ENCODE measurements around the gene PTPRN2.

Gene PTPRN2

DNA sequence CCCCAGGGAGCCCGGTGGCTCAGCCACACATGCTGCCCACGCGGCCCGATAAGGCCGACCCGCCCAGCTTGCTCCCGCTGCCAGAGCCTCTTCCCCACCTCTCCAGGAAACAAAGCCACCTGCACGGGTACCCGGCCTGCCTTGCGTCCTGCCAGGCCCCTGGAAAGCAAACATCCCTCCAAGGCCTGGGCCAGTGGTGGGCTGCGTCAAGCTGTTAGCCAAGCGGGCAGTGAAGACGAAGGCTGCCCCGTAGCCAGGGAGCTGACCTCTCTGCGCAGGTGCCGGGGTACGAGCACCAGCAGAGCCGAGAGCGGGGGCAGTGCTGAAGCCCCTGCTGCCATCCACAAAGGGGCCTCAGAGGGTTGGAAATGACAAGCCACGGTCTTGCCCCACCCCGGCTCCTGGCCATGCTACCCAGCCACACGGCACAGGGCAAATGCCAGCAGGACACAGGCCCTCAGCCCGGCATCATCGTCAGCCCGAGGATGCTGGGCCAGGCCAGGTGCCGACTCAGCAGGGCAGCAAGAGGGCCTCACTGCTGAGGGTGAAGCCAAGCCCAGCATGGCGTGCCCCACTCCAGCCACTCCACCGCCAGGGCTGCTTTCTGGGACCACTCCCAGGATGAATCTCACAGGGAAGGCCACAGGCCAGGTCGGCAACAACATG is 140.0 kb downstream of the PTPRN2 start:
- in situ Hi-C loops (cut with HindIII; ENCODE audit: low sequenced_read_pairs) = no loop called here

DNA sequence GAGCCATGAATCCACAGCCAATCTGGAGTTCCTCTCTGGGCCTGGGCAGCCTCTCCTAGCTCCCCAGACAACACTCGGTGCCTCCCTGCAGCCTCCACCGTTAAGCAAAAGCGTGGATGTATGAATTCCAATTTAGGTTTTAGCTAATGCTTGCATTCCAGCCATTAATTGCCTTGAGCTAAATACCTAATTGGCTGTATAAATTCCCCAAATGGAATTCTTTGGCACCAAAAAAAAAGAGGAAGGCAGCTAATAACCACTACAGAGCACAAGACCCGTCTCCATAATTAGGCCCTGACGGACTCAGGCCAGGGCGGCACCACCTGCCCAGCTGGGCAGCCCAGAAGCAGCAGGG is 140.5 kb downstream of the PTPRN2 start:
- in situ Hi-C loops (cut with HindIII; ENCODE audit: low sequenced_read_pairs) = no loop called here

DNA sequence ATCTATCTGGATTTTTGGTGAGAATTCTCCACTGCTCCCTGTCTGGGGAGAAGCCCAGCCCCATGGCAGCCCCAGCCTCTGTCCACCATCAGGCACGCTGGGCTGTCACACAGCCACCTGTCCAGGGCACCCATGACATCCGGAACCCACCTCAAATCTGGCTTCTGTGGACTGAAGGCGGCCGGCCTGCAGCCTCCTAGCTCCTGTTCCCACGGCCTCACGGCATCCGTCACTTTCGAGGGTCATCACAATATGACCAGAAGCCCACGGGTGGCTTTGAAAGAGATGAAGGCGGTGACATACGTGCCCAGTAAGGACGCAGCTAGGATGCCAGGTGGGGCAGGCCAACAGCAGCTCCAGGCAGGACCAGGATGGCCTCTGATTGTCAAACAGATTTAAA is 140.9 kb downstream of the PTPRN2 start:
- in situ Hi-C loops (cut with HindIII; ENCODE audit: low sequenced_read_pairs) = no loop called here

DNA sequence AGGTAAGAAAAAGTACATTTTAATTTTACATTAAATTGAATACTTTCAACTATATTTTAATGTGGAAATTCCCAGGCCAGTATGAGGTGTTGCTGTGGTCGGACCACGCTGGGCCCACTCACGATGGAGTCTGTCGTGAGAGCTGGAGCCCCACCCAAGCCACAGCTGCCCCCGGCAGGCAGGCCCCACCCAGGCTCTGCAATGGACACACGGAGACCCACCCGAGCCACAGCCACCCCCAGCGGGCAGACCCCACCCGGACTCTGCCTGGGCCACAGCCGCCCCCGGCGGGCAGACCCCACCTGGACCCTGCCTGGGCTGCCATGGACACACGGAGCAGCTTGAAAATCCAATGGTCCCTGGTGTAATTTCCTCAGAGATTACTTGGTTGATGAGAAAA is 141.3 kb downstream of the PTPRN2 start:
- in situ Hi-C loops (cut with HindIII; ENCODE audit: low sequenced_read_pairs) = no loop called here

DNA sequence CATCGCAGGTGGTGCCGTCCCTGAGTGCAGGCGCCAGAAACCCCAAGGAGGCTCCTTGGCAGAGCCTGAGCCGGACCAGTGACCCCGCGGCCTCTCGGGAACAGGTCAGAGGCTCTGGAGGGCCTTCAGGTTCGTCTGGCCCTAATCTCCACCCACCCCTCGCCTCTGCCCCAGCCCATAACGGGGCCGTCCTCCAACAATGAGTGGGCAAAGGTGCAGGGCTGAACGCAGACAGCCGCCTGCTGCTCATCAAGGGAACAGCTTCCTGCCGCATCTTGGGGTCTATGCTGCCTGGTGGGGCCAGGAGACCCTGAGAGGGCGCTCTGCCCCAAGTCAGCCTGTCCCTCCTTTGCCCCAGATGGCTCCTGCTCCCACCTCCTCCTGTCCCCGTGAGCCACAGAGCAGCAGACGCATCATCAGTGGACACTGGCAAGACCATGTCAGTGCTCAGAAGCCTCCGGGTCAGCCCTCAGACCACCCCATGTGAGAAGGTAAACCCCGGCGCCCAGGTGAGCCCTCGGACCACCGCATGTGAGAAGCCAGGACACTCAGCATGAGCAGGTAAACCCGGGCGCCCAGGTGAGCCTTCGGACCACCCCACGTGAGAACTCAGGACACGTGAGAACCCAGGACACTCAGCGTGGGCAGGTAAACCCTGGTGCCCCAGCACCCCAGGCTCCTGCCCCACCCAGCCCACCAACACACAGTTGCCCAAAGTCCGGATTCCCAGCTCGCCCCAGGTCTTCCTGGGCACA is 142.0 kb downstream of the PTPRN2 start:
- in situ Hi-C loops (cut with HindIII; ENCODE audit: low sequenced_read_pairs) = no loop called here

DNA sequence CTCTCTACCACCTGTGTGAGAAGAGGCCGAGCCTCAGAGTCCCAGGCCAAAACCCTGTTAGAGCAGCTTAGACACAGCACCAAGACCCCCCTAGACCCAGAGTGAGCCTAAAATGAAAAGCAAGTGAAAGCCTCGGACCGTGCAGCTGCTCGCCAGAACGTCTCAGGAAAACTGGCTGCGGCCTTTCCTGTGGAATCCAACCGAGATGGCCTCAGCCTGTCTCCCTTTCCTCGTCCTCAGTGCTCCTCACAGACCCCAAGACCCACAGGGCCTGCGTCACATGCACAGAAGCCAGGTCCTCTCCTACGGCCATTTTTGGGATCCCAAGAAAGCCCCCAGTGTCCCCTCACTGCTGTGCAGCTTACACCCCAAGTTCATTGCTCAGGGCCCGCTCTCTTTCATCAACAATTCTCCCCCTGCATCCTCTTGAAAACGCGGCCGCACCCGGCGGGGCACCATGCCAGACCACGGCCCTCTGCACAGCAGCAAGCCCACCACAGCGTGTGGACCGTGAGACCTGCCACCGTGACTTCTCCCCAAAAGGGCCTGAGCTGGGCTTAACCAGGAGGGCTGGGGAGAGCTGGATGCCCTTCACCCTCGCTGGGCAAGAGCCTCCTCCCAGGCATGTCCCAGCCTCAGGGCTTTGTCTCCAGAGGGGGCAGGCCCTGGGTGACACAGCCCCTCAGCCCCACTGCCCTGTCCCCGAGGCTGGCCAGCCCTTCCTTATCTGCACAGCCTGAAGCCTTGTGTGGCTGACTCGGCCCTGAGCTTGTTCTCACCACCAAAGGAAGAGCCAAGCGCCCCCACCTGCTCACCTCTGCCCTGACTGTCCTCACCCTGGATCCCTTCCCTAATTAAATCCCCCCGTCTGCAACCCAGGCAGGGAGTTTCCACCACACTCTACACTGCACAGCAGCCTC is 142.9 kb downstream of the PTPRN2 start:
- in situ Hi-C loops (cut with HindIII; ENCODE audit: low sequenced_read_pairs) = no loop called here

DNA sequence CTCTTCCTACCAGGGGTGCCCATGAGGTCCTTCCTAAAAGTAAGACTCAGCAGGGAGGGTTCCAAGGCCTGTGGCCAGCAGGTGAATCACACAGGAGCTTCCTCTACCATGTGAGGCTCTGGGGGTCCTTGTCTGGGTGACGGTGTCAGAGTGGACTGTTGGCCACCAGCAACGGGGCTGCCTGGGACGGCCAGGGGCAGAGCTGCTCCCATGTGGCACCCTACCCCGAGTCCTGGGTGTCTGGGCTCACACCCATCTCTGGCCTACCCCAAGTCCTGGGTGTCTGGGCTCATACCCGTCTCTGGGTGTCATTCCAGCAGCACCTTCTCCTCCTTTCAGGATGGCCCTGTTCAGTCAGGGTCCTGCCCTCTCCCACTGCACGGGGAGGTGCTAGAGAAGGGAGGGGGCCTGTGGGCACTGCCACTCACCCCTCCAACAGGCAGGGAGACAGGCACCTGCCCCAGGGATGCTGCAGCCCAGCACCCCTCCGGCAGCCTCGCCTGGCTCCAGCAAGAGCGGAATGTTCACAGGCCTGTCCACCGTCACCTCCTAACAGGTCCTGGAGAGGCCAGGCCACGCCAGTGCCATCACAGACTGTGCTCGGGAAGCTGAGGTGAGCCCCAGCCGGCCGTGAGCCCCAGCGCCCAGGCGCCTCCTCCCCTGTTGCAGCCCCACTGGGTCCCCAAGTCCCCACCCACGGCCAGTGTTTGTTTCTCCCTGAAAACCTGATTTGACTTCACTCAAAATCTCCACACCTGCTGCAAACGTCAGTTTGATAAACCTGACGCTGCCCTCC is 143.7 kb downstream of the PTPRN2 start:
- in situ Hi-C loops (cut with HindIII; ENCODE audit: low sequenced_read_pairs) = no loop called here

DNA sequence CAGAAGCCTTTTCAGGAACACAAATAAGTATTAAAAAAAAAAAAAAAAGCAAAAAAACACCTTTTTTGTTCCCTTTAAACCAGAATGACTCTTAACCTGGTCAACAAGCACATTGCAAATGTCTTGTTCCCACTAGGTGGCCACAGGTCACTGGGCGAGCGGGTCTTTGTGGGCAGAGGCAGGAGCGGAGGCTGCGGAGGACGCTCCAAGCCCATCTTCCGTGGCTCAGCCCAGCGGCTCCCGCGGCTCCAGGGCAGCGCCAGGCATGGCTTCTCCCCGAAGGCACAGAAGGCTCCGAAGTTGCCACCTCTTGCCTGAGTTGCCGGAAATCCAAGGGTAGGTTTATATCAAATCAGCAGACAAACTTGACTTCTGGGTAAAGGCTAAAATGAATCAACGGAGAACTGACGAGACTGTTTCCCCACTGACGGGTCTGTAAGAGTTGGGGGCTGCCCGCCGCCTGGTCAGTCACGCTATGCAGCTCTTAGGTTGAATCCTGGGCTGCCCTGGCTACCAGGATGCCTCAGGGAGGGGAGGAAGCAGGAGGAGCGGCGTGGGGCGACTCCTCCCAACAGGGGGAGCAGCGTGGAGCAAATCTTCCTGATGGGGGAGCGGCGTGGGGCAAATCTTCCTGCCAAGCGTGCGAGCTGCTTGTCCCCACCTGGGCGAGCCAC is 144.5 kb downstream of the PTPRN2 start:
- in situ Hi-C loops (cut with HindIII; ENCODE audit: low sequenced_read_pairs) = no loop called here

DNA sequence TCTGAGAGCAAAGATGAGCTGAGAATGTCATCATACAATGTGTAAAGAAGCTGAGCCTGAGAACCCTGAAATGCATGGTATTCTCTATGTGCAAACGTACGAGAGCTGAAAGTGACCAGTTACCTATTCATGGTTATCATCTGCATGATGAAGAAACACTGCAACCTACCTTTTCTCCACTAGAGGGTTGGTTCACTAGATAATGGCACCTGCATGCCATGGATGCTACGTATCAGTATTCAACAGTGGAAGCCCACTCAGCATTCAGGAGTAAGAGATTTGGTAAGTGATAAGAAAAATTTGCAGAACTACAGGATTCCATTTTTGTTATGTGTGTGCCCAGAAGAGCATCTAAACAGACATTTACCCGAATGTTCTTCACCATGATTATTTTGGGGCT is 145.4 kb downstream of the PTPRN2 start:
- in situ Hi-C loops (cut with HindIII; ENCODE audit: low sequenced_read_pairs) = no loop called here

DNA sequence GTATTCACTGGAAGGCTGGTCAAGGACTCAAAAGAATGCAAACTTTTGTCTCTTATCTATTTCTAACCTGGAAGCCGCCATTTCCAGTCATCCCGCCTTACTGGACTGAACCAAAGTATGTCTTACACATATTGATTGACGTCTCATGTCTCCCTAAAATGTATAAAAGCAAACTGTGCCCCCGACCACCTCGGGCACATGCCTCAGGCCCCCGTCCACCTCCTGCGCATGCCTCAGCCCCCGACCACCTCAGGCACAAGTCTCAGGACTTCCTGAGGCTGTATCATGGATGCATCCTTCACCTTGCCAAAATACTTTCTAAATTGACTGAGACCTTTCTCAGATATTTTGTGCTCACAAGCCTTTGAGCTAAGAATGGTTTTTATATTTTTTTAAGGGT is 148.6 kb downstream of the PTPRN2 start:
- in situ Hi-C loops (cut with HindIII; ENCODE audit: low sequenced_read_pairs) = no loop called here

DNA sequence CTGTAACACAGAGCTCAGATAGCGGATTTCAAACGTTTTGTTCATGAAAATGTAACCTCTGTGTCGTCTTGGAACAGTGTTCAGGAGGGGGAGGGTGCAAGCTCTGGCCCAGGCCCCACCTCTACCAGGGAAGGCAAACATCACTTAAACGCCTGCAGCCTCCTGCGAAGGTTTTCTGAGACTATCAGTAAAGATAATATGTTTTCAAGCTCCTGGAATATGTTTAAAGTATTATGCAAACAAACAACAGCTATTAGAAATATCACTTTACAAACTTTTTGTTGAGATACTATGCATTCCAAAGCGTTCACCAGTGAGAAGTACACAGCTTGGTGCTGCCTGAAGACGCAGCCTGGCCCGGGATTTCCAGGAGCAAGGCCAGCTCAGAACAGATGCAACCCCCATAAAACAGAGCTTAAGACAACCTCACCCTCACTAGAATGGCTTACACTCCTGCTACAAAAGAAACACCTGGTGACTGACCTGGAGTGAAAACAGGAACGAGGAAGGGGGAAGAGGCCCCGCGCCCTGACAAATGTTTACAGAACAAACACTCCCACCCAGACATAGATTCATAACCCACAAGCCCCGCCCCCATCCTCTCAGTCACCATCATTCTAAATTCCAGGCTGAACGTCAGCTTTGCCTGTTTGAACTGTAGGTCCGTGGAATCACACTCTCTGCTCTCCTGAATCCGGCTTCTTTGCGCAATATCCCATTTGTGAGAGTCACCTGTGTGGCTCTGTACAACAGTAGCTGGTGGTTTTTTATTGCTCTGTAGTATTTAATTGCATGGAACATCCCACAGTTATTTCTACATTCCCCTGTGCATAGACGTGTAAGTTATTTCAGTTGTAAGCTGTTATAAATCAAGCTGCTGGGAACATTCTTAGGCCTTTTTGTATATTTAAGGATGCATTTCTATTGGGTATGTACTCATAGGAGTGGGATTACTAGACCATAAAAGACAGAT is 155.0 kb downstream of the PTPRN2 start:
- in situ Hi-C loops (cut with HindIII; ENCODE audit: low sequenced_read_pairs) = no loop called here

DNA sequence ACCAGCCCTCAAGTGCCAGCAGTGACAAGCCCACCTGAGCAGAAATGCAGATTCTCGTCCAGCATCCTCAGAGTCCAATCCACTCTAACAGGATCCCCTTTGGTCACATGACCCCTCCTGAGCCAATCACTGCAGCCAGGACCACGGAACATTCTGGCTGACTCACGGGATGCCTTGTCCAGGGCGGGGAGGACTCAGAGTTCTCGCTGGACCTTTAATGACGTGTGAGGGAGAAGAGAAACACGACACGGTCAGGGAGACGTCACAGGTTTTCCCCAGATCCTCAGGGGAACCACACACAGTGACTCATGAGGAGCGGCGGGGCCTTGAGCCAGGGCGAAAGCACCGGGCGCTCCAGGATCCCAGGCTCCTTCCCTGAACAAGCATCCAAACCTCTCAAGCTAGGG is 155.7 kb downstream of the PTPRN2 start:
- in situ Hi-C loops (cut with HindIII; ENCODE audit: low sequenced_read_pairs) = no loop called here

DNA sequence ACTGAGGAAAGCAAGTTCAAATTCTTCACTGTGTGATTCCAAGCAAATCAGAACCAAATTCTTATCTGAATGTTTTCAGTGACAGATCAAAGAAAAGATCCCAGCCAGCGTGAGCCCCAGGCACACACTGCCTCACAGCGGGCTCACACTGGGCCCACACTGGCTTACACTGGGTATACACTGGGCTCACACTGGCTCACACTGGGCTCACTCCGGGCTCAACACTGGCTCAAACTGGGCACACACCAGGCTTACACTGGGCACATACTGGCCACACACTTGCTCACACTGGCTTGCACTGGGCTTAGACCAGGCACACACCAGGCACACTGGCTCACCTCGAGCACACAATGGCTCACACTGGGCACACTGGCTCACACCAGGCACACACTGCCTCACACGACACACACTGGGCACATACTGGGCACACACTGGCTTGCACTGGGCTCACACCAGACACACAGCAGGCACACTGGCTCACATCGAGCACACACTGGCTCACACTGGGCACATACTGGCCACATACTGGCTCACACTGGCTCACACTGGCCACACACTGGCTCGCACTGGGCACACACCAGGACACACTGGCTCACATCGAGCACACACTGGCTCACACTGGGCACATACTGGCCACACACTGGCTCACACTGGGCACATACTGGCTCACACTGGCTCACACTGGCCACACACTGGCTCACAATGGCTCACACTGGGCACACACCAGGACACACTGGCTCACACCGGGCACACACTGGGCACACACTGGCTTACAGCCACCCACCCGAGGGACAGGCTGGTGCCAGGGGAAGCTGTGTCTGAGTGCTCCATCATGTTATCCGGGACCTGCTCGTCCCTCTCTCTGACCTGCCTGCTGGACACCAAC is 156.3 kb downstream of the PTPRN2 start:
- in situ Hi-C loops (cut with HindIII; ENCODE audit: low sequenced_read_pairs) = no loop called here

DNA sequence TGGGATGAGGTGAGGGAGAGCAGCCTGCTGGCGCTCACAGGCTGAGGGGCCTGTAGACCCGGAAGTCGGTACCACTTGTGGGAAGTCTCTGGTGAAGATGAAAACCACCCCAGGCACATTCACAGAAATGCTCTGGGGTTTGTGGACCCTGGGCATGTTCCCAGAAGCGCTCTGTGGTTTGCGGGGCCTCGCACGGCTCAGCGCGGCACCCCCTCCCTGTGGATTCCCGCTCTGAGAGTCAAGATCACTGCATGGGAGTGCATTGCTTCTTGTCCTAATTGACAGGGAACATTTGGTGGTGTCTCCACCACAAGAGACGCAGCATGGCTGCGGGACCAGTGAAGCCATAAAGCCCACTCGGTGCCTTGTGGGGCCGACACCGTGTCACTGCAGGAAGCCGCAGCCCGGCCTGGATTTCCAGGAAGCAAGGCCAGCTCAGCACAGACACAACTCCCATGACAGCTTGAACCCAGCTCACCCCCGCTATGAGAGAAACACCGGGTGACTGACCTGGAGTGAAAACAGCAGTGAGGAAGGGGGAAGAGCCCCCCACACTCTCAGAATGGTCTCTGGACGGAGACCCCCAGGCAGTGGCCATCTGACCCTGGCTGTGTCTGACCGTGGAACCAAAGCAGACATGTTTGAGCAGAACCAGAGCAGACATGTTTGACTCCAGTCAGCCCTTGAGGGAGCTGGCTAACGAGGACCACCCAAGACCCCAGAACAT is 157.2 kb downstream of the PTPRN2 start:
- in situ Hi-C loops (cut with HindIII; ENCODE audit: low sequenced_read_pairs) = no loop called here

DNA sequence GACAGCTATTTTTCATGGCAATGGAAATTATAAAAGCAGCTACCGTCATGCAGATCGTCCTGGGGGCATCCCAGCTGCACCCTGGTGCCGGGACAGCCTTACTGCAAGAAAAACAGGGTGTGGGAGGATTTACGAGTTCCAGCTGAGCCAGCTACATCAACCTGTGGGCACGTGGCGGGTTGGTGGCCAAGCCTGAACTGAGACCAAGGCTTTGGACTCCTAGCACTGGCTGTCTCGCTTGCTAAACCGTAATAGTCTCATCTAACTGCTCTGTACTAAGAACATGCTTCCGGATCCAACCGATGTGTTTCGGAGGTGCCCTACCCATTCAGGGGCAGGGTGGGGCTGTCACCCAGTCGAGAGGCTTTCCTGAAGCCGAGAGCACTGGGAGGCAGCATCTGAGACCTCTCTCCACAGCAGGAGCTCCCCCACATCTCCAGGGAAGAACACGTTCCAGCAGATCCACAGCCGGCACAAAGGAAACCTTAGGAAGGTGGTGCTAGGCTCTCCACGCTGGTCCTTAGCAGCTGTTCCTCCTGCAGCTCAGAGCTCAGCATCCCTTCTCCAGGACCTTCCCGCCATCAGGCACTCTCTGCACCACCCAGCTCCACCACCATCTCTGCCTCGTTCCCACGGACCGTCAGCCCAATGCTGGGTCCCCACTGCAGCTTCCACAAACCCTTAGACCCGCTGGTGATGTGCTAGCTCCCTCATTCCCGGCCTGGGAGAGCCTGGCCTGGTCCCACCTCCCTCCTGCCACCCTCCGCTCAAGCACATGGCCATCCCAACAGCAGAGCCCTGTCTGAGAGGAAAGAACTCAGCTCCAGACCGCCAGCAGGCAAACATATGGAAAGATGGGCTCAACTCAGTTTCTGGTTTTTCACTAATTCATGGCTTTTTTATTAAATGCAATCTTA is 158.5 kb downstream of the PTPRN2 start:
- in situ Hi-C loops (cut with HindIII; ENCODE audit: low sequenced_read_pairs) = no loop called here

DNA sequence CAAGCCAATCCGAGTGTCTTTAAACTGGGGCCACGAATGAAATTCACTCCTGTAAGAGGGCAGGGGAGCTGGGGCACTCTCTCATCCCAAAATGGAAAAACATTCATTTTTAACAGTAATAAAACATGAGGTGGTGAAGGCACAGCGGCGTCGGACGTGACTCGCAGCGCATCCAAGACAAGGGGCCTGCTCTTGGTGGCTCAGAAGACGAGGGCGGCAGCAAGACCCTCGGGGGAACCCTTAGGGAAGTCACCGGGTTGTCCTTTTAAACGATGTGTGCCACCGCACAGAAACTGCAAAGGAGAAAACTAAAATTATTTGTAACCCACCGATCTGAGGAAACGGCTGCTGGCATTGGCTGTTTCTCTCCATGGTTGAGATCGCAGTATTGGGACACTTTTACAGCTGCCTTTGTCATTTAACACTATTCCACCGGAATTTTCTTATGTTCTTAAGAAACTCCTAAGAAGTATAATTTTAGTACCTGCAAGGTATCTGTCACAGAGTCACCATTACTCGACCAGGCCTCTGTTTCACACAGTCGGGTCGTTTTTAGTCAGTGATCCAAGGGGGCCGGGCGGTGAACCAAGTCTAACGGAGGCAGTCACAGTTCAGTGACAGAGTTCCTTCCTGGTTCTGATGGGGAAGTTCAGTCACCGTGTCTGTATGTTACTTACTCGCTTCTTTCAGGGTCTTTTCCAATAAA is 159.3 kb downstream of the PTPRN2 start:
- in situ Hi-C loops (cut with HindIII; ENCODE audit: low sequenced_read_pairs) = no loop called here
